ENCODE data around the gene ZNF778.

DNA sequence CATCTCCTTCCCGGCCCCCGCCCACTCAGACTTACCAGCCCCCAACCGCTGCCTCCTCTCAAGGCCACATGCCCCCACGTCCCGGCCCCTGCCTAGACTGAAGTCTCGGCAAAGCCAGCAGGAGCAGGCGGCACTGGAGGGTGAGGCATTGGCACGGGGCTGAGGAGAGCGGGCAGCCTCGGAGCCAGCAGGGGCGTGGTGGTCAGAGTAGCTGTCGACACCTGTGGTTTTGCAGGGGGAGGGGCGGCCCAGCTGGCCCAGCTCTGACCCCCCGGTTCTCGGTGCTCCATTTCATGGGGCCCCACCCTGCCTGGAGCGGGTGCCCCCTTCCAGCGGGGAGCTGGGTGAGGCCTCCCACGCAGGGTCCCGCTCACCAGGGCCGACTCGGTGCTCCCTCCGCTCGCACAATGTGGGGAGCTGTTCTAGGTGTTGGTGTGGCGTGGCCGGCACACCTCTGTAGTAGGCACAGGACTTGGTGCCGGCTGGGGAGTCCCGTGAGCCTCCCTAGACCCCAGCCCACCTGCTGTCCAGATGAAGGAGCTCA, 41.3 kb upstream of the ZNF778 start:
- TF ChIP-seq, protein P1, sequence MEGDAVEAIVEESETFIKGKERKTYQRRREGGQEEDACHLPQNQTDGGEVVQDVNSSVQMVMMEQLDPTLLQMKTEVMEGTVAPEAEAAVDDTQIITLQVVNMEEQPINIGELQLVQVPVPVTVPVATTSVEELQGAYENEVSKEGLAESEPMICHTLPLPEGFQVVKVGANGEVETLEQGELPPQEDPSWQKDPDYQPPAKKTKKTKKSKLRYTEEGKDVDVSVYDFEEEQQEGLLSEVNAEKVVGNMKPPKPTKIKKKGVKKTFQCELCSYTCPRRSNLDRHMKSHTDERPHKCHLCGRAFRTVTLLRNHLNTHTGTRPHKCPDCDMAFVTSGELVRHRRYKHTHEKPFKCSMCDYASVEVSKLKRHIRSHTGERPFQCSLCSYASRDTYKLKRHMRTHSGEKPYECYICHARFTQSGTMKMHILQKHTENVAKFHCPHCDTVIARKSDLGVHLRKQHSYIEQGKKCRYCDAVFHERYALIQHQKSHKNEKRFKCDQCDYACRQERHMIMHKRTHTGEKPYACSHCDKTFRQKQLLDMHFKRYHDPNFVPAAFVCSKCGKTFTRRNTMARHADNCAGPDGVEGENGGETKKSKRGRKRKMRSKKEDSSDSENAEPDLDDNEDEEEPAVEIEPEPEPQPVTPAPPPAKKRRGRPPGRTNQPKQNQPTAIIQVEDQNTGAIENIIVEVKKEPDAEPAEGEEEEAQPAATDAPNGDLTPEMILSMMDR (conservative IDR thresholded peaks at IDR 0.05; ENCODE audit: low read length): no peak
- TF ChIP-seq EZH2phosphoT487 (IDR thresholded peaks at IDR 0.05; ENCODE audit: borderline replicate concordance): no peak
